Measurements from ENCODE around the gene PPP1R8.
"Not testable (repeated sequence)": the region's sequence is repeated elsewhere in the genome, so short reads cannot be mapped to it uniquely, and the experiment has no call there.

The PPP1R8 gene

DNA sequence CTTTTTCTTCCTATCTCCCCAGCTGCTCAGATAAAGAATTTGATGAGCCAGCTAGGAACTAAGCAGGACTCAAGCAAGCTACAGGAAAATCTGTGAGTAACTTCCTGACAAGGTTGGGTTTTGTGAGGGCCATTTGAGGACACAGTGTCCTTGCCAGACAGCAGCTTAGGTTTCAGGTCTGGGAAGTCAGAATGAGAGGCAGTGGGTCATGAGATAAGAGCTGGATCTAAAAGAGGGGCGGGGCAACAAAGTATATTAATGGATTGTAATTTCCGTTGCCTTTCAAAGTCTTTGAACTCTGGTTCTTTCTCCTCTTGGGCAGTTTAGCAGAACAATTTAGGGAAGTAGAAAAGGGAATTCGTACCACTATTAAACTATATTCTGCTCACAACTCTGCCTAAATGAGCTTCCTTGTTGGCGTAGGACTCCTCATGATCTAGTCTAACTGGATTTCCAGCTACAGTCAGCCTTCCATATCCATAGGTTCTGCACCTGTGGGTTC lies 41.0 kb upstream of the PPP1R8 start:
- H3K4me3 ChIP-seq (ENCODE audit: low read depth, low read length): no peak overlapping the region
- TF ChIP-seq, protein P1, sequence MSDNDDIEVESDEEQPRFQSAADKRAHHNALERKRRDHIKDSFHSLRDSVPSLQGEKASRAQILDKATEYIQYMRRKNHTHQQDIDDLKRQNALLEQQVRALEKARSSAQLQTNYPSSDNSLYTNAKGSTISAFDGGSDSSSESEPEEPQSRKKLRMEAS (IDR thresholded peaks at IDR 0.05; ENCODE audit: low read depth, low read length): no peak
- no peak for TF ChIP-seq POLR2A (IDR thresholded peaks at IDR 0.05; ENCODE audit: extremely low read depth, insufficient read length)
- no peak for TF ChIP-seq MYC (IDR thresholded peaks at IDR 0.05; ENCODE audit: low read depth, low read length)
- TF ChIP-seq, protein P2, sequence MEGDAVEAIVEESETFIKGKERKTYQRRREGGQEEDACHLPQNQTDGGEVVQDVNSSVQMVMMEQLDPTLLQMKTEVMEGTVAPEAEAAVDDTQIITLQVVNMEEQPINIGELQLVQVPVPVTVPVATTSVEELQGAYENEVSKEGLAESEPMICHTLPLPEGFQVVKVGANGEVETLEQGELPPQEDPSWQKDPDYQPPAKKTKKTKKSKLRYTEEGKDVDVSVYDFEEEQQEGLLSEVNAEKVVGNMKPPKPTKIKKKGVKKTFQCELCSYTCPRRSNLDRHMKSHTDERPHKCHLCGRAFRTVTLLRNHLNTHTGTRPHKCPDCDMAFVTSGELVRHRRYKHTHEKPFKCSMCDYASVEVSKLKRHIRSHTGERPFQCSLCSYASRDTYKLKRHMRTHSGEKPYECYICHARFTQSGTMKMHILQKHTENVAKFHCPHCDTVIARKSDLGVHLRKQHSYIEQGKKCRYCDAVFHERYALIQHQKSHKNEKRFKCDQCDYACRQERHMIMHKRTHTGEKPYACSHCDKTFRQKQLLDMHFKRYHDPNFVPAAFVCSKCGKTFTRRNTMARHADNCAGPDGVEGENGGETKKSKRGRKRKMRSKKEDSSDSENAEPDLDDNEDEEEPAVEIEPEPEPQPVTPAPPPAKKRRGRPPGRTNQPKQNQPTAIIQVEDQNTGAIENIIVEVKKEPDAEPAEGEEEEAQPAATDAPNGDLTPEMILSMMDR (IDR thresholded peaks at IDR 0.05; ENCODE audit: low read depth, low read length): no peak
- peak; percentile 51 for DNase-seq (ENCODE audit: low read depth)

DNA sequence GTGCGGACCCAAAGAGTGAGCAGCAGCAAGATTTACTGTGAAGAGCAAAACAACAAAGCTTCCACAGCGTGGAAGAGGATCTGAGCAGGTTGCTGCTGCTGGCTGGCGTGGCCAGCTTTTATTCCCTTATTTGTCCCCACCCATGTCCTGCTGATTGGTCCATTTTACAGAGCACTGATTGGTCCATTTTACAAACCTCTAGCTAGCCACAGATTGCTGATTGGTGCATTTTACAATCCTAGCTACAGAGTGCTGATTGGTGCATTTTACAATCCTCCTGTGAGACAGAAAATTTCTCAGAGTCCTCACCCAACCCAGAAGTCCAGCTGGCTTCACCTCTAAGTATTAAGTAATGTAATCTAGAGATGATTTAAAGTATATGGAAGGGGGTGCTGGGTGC lies 40.3 kb upstream of the PPP1R8 start:
- DNase-seq (ENCODE audit: low read depth); H3K4me3 ChIP-seq (ENCODE audit: low read depth, low read length): not testable (repeated sequence)

DNA sequence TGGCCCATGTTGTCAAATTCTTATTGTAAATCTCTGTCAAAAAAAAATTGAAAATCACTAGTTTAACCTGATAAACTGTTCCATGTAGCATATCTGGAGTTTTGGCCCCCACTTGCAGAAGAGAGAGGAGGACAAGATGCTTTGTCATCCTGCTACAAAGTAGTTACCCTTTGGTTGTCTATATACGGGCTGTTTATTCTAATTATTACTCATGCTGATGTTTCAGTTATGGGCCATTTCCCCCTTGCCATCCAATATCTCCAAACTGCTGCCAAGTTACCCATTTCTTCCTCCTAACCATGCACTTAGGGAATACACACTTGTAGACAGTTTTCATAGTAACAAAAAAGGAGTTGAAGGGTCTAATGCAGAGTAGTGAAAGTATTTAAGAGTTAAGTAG lies 35.0 kb upstream of the PPP1R8 start:
- no peak overlapping the region for H3K4me3 ChIP-seq (ENCODE audit: low read depth, low read length)
- TF ChIP-seq POLR2A (IDR thresholded peaks at IDR 0.05; ENCODE audit: extremely low read depth, insufficient read length) (no peak), MYC (IDR thresholded peaks at IDR 0.05; ENCODE audit: low read depth, low read length) (no peak)
- TF ChIP-seq, protein P1 (IDR thresholded peaks at IDR 0.05; ENCODE audit: low read depth, low read length): no peak
- TF ChIP-seq, protein P2 (IDR thresholded peaks at IDR 0.05; ENCODE audit: low read depth, low read length): no peak
- DNase-seq (ENCODE audit: low read depth): no peak

DNA sequence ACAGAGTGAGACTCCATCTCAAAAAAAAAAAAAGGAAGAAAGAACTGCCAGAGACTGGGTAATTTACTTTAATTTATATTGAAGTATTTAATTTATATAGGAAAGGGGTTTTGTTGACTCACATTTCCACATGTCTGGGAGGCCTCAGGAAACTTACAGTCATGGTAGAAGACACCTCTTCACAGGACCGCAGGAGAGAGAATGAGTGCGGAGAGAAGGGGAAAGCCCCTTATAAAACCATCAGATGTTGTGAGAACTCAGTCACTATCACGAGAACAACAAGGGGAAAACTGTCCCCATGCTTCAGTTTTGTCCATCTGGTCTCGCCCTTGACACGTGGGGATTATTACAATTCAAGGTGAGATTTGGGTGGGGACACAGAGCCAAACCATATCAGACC lies 25.8 kb upstream of the PPP1R8 start:
- no peak for DNase-seq (ENCODE audit: low read depth)
- TF ChIP-seq POLR2A (IDR thresholded peaks at IDR 0.05; ENCODE audit: extremely low read depth, insufficient read length): no peak
- no peak overlapping the region for H3K4me3 ChIP-seq (ENCODE audit: low read depth, low read length)

DNA sequence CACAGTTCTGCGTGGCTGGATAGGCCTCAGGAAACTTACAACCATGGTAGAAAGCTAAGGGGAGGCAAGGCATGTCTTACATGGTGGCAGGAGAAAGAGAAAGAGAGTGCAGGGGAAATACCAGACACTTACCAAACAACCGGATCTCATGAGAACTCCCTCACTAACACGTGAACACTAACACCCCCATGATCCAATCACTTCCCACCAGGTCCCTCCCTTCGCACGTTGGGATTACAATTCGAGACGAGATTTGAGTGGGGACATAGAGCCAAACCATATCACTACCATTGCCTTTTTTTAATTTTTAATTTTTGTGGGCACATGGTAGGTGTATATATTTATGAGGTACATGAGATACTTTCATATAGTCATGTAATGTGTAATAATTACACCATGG lies 23.8 kb upstream of the PPP1R8 start:
- TF ChIP-seq POLR2A (IDR thresholded peaks at IDR 0.05; ENCODE audit: extremely low read depth, insufficient read length) (no peak), MYC (IDR thresholded peaks at IDR 0.05; ENCODE audit: low read depth, low read length) (no peak)
- TF ChIP-seq, protein P1 (IDR thresholded peaks at IDR 0.05; ENCODE audit: low read depth, low read length): no peak
- TF ChIP-seq, protein P2 (IDR thresholded peaks at IDR 0.05; ENCODE audit: low read depth, low read length): no peak
- no peak for DNase-seq (ENCODE audit: low read depth)
- H3K4me3 ChIP-seq (ENCODE audit: low read depth, low read length): no peak overlapping the region

DNA sequence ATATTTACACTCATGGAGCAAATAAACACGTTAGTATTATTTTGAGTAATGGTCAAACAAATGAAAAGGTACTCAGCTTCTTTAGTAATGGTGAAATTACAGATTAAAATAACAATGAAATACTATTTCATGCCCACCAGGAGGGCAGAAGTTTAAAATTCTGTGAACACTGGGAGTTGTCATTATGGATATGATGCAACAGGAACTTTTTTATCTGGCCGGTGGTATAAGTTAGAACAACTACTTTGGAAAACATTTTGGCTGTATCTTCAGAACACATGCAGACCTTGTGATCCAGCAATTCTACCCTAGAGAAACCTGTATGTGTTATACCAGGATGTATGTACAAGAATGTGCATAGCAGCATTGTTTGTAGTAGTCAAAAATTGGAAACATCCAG lies 23.2 kb upstream of the PPP1R8 start:
- DNase-seq (ENCODE audit: low read depth): no peak
- no peak overlapping the region for H3K4me3 ChIP-seq (ENCODE audit: low read depth, low read length)
- TF ChIP-seq MYC (IDR thresholded peaks at IDR 0.05; ENCODE audit: low read depth, low read length): no peak
- TF ChIP-seq, protein P2 (IDR thresholded peaks at IDR 0.05; ENCODE audit: low read depth, low read length): no peak
- TF ChIP-seq POLR2A (IDR thresholded peaks at IDR 0.05; ENCODE audit: extremely low read depth, insufficient read length): no peak
- TF ChIP-seq, protein P1 (IDR thresholded peaks at IDR 0.05; ENCODE audit: low read depth, low read length): no peak

DNA sequence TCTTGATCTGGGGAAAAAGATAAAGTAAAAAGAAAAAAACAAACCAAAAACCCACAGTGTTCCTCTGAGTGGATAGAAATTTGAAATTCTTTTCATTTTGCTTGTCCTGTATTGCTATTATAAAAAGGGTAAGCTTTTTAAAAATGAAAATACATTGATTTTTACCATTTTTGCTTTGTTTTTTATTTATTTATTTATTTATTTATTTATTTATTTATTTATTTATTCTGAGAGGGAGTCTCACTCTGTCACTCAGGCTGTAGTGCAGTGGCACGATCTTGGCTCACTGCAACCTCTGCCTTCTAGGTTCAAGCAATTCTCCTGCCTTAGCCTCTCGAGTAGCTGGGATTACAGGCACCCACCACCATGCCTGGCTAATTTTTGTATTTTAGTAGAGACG lies 22.5 kb upstream of the PPP1R8 start:
- not testable (repeated sequence) for H3K4me3 ChIP-seq (ENCODE audit: low read depth, low read length); DNase-seq (ENCODE audit: low read depth)
